ENCODE results near the gene PRKCE. TPM values are rescaled to one million over a fixed set of nuclear protein-coding genes. Genes with fewer than 3 reads are reported as not detected.

Gene PRKCE
- total RNA-seq, 1 donor from 2014 or later, result 6.9 TPM

- no peak for DNase-seq (ENCODE audit: low read depth)
These were observed 17.0 kb downstream of the PRKCE start for GRCh38 chr2:45668509-45668908.

GRCh38 chr2:45669032-45669486 lies 17.6 kb downstream of the PRKCE start:
- no peak for DNase-seq (ENCODE audit: low read depth)

- DNase-seq (ENCODE audit: low read depth), result no peak
These were observed 19.2 kb downstream of the PRKCE start for GRCh38 chr2:45670646-45671045.

- no peak for DNase-seq (ENCODE audit: low read depth)
These were observed 20.7 kb downstream of the PRKCE start for GRCh38 chr2:45672138-45672537.

GRCh38 chr2:45674035-45674816 lies 22.8 kb downstream of the PRKCE start:
- DNase-seq (ENCODE audit: low read depth), result no peak

- peak; percentile 69 for DNase-seq (ENCODE audit: low read depth)
These were observed 23.9 kb downstream of the PRKCE start for GRCh38 chr2:45675263-45675812.

- no peak for DNase-seq (ENCODE audit: low read depth)
These were observed 24.6 kb downstream of the PRKCE start for GRCh38 chr2:45676088-45676487.

GRCh38 chr2:45678791-45679348 lies 27.4 kb downstream of the PRKCE start:
- no peak for DNase-seq (ENCODE audit: low read depth)

- DNase-seq (ENCODE audit: low read depth), result no peak
These were observed 29.0 kb downstream of the PRKCE start for GRCh38 chr2:45680351-45680967.

GRCh38 chr2:45681675-45682074 lies 30.2 kb downstream of the PRKCE start:
- peak; percentile 95 for DNase-seq (ENCODE audit: low read depth)

- no peak for DNase-seq (ENCODE audit: low read depth)
These were observed 31.8 kb downstream of the PRKCE start for GRCh38 chr2:45683292-45683691.

- no peak for DNase-seq (ENCODE audit: low read depth)
These were observed 33.3 kb downstream of the PRKCE start for GRCh38 chr2:45684756-45685155.

GRCh38 chr2:45685260-45685659 lies 33.8 kb downstream of the PRKCE start:
- no peak for DNase-seq (ENCODE audit: low read depth)

GRCh38 chr2:45687964-45688363 lies 36.5 kb downstream of the PRKCE start:
- no peak for DNase-seq (ENCODE audit: low read depth)

GRCh38 chr2:45688479-45689298 lies 37.2 kb downstream of the PRKCE start:
- peak; percentile 58 for DNase-seq (ENCODE audit: low read depth)

GRCh38 chr2:45690231-45690630 lies 38.8 kb downstream of the PRKCE start:
- no peak for DNase-seq (ENCODE audit: low read depth)

- DNase-seq (ENCODE audit: low read depth), result peak; percentile 47
These were observed 39.9 kb downstream of the PRKCE start for GRCh38 chr2:45691171-45691999.

GRCh38 chr2:45692566-45692965 lies 41.1 kb downstream of the PRKCE start:
- no peak for DNase-seq (ENCODE audit: low read depth)

- DNase-seq (ENCODE audit: low read depth), result peak; percentile 28
These were observed 44.1 kb downstream of the PRKCE start for GRCh38 chr2:45695480-45696007.

- no peak for DNase-seq (ENCODE audit: low read depth)
These were observed 45.2 kb downstream of the PRKCE start for GRCh38 chr2:45696708-45697107.

- DNase-seq (ENCODE audit: low read depth), result no peak
These were observed 45.7 kb downstream of the PRKCE start for GRCh38 chr2:45697190-45697589.
